DOHH2 (cell line): Measurements from ENCODE around the gene CYTL1.

ENCODE experiments used
- H3F3A ChIP-seq: fragments of 200-600 bp; sonication (generic), shearing (Covaris generic); 2 replicates; pipeline ENCODE4 v1.6.0; 2016; ENCODE audit warnings: antibody characterized with exemption, mild to moderate bottlenecking; ENCODE audit not compliant: control insufficient read depth, insufficient read depth
- H3K27ac ChIP-seq: fragments of 200-600 bp; sonication (generic); 2 replicates; pipeline ENCODE4 v1.5.1; 2014; ENCODE audit warnings: low read depth, mild to moderate bottlenecking, low read length, moderate library complexity
- H3K27me3 ChIP-seq: fragments of 200-600 bp; sonication (generic); 2 replicates; pipeline ENCODE4 v1.6.1; 2014; ENCODE audit warnings: mild to moderate bottlenecking, low read length, mixed read lengths; ENCODE audit not compliant: control insufficient read depth
- H3K36me3 ChIP-seq: fragments of 200-600 bp; sonication (generic); 2 replicates; pipeline ENCODE4 v1.6.1; 2014; ENCODE audit warnings: mild to moderate bottlenecking, low read length, moderate library complexity, mixed read lengths; ENCODE audit not compliant: control insufficient read depth
- H3K4me1 ChIP-seq: fragments of 200-600 bp; sonication (generic); 2 replicates; pipeline ENCODE4 v1.6.1; 2014; ENCODE audit warnings: mild to moderate bottlenecking, low read length, mixed read lengths; ENCODE audit not compliant: control insufficient read depth
- H3K4me2 ChIP-seq: fragments of 200-600 bp; sonication (generic); 2 replicates; pipeline ENCODE4 v1.6.0; 2014; ENCODE audit warnings: mild to moderate bottlenecking, low read length, moderate library complexity
- H3K4me3 ChIP-seq: fragments of 200-600 bp; sonication (generic); 2 replicates; pipeline ENCODE4 v1.5.1; 2014; ENCODE audit warnings: mild to moderate bottlenecking, low read length, mixed read lengths
- H3K79me2 ChIP-seq: fragments of 200-600 bp; sonication (generic); 2 replicates; pipeline ENCODE4 v1.6.1; 2014; ENCODE audit warnings: mild to moderate bottlenecking, low read length, mixed read lengths; ENCODE audit not compliant: control insufficient read depth
- H3K9me2 ChIP-seq: fragments of 200-600 bp; sonication (generic); replicated peaks from 2 replicates; pipeline ENCODE4 v1.6.1; 2014; ENCODE audit warnings: mild to moderate bottlenecking, low read length, mixed read lengths; ENCODE audit not compliant: control insufficient read depth
- H3K9me3 ChIP-seq: fragments of 200-600 bp; sonication (generic); 2 replicates; pipeline ENCODE4 v1.6.1; 2014; ENCODE audit warnings: antibody characterized with exemption, low read length, mixed read lengths; ENCODE audit not compliant: control insufficient read depth, insufficient read depth
- H4K20me1 ChIP-seq: fragments of 200-600 bp; sonication (generic); 2 replicates; pipeline ENCODE4 v1.6.0; 2014; ENCODE audit warnings: low read depth, mild to moderate bottlenecking, antibody characterized with exemption, low read length, moderate library complexity; ENCODE audit not compliant: control insufficient read depth, insufficient read depth
- CTCF ChIP-seq: fragments of 200-600 bp; sonication (generic); IDR thresholded peaks from one replicate; pipeline ENCODE4 v1.5.1; 2014; ENCODE audit warnings: antibody characterized with exemption, mild to moderate bottlenecking, low read depth, low read length; ENCODE audit not compliant: poor library complexity, severe bottlenecking
- EZH2phosphoT487 ChIP-seq: fragments of 200-600 bp; sonication (generic); IDR thresholded peaks from 2 replicates; pipeline ENCODE4 v1.6.1; 2017; ENCODE audit warnings: borderline replicate concordance, mild to moderate bottlenecking, antibody characterized with exemption, low read length, moderate library complexity, mixed read lengths

Gene CYTL1

GRCh38 chr4:4985844-4986243 is 33.4 kb downstream of the CYTL1 start:
- peak; percentile 17 for TF ChIP-seq CTCF
- TF ChIP-seq EZH2phosphoT487 = no peak

GRCh38 chr4:4985036-4985435 is 34.2 kb downstream of the CYTL1 start:
- TF ChIP-seq CTCF (no peak), EZH2phosphoT487 (no peak)
- no peaks in the 10 kb centered on the region for H3F3A ChIP-seq
- H4K20me1 ChIP-seq = no peaks in the 10 kb centered on the region
- no peaks in the 10 kb centered on the region for H3K9me2 ChIP-seq
- no peaks in the 10 kb centered on the region for H3K36me3 ChIP-seq
- H3K79me2 ChIP-seq = no peaks in the 10 kb centered on the region
- no peaks in the 10 kb centered on the region for H3K4me1 ChIP-seq
- no peaks in the 10 kb centered on the region for H3K9me3 ChIP-seq
- no peak overlapping the region for H3K4me3 ChIP-seq
- H3K27me3 ChIP-seq = no peaks in the 10 kb centered on the region
- no peak overlapping the region for H3K27ac ChIP-seq
- H3K4me2 ChIP-seq = no peak overlapping the region

More at GRCh38 chr4:4985844-4986243, 33.4 kb downstream of the CYTL1 start:
- Histone ChIP-seq H3K36me3 (no peaks in the 10 kb centered on the region), H3K27ac (no peak overlapping the region), H4K20me1 (no peaks in the 10 kb centered on the region), H3K4me2 (no peak overlapping the region), H3K9me2 (no peaks in the 10 kb centered on the region), H3K27me3 (no peaks in the 10 kb centered on the region), H3K4me3 (no peak overlapping the region), H3F3A (no peaks in the 10 kb centered on the region), H3K79me2 (no peaks in the 10 kb centered on the region), H3K4me1 (no peaks in the 10 kb centered on the region), H3K9me3 (no peaks in the 10 kb centered on the region)

- no peaks in the 10 kb centered on the region for H4K20me1 ChIP-seq
- no peaks in the 10 kb centered on the region for H3F3A ChIP-seq
- H3K36me3 ChIP-seq = no peaks in the 10 kb centered on the region
- H3K4me3 ChIP-seq = no peak overlapping the region
- no peaks in the 10 kb centered on the region for H3K4me1 ChIP-seq
- no peaks in the 10 kb centered on the region for H3K9me2 ChIP-seq
- no peaks in the 10 kb centered on the region for H3K79me2 ChIP-seq
- TF ChIP-seq EZH2phosphoT487 (no peak), CTCF (no peak)
- H3K27ac ChIP-seq = no peak overlapping the region
- no peaks in the 10 kb centered on the region for H3K27me3 ChIP-seq
- H3K9me3 ChIP-seq = no peaks in the 10 kb centered on the region
- no peak overlapping the region for H3K4me2 ChIP-seq
Observed at GRCh38 chr4:4984186-4984585, 35.1 kb downstream of the CYTL1 start.
